Cardiac fibroblast (primary cell): ENCODE results near the gene ICAM2.
A peak's percentile ranks its signal among the peaks of the same experiment; 100 is the strongest.

Experiments
- DNase-seq, 2 donors: peaks; one replicate each; pipeline versions ENCODE4 v3.0.0 to v3.0.0-alpha.2; 2010; ENCODE audit warnings: low read depth in 2 of 2
- H3K4me3 ChIP-seq, 2 donors: replicated peaks in 1 of 2; 1 replicate in 1 of 2; 2 replicates in 1 of 2; pipeline ENCODE4 v1.5.1; 2011; ENCODE audit warnings: low read depth in 2 of 2, low read length in 2 of 2, mild to moderate bottlenecking in 2 of 2, moderate library complexity in 1 of 2
- CTCF ChIP-seq: IDR thresholded peaks from one replicate; pipeline ENCODE4 v1.5.1; 2011; ENCODE audit warnings: low read depth, mild to moderate bottlenecking, low read length, inconsistent platforms

The ICAM2 gene

GRCh38 chr17:64038331-64039105 lies 18.1 kb upstream of the ICAM2 start:
- no peak overlapping the region for H3K4me3 ChIP-seq
- DNase-seq: no peak
- no peak for TF ChIP-seq CTCF

- no peak overlapping the region for H3K4me3 ChIP-seq
- TF ChIP-seq CTCF: no peak
- DNase-seq: no peak
Measured at GRCh38 chr17:64037802-64038201, 17.4 kb upstream of the ICAM2 start.

- TF ChIP-seq CTCF: no peak
- no peak for DNase-seq
- H3K4me3 ChIP-seq: no peak overlapping the region
Measured at GRCh38 chr17:64037180-64037579, 16.7 kb upstream of the ICAM2 start.

- no peak for TF ChIP-seq CTCF
- DNase-seq: no peak
- H3K4me3 ChIP-seq: no peak overlapping the region
Measured at GRCh38 chr17:64036198-64036922, 15.9 kb upstream of the ICAM2 start.

- H3K4me3 ChIP-seq: no peak overlapping the region
- DNase-seq: peak in 1 of 2 donors; percentile 16
- TF ChIP-seq CTCF: no peak
Measured at GRCh38 chr17:64032081-64032480, 11.6 kb upstream of the ICAM2 start.

- DNase-seq: peak; percentile 76 to 81
- TF ChIP-seq CTCF: peak; percentile 78
Measured at GRCh38 chr17:64028874-64029464, 8.5 kb upstream of the ICAM2 start.

More at GRCh38 chr17:64028874-64029464, 8.5 kb upstream of the ICAM2 start:
- no peak overlapping the region for H3K4me3 ChIP-seq
